ENCODE data around the gene MUCL1. TPM values are rescaled to one million over a fixed set of nuclear protein-coding genes. Genes with fewer than 3 reads are reported as not detected.
A peak's percentile ranks its signal among the peaks of the same experiment; 100 is the strongest.
"Not testable (repeated sequence)": the region's sequence is repeated elsewhere in the genome, so short reads cannot be mapped to it uniquely, and the experiment has no call there.

MUCL1 gene
- total RNA-seq, 1 experiment from 2014 or later = not detected

DNA sequence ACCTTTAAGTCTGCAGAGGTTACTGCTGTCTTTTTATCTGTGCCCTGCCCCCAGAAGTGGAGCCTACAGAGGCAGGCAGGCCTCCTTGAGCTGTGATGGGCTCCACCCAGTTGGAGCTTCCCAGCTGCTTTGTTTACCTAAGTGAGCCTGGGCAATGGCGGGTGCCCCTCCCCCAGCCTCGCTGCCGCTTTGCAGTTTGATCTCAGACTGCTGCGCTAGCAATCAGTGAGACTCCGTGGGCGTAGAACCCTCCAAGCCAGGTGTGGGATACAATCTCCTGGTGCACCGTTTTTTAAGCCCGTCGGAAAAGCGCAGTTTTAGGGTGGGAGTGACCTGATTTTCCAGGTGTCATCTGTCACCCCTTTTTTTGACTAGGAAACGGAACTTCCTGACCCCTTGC lies 34.1 kb downstream of the MUCL1 start:
- DNase-seq (ENCODE audit: low spot score); in situ Hi-C loops (cut with HindIII; ENCODE audit: low sequenced_read_pairs): not testable (repeated sequence)

GRCh38 chr12:54890339-54890738 lies 36.0 kb downstream of the MUCL1 start:
- peak; percentile 24 for DNase-seq (ENCODE audit: low spot score)
- in situ Hi-C loops (cut with HindIII; ENCODE audit: low sequenced_read_pairs) = no loop called here

- no peak for DNase-seq (ENCODE audit: low spot score)
- in situ Hi-C loops (cut with HindIII; ENCODE audit: low sequenced_read_pairs) = no loop called here
Observed at GRCh38 chr12:54891717-54892478, 37.6 kb downstream of the MUCL1 start.

Other genes with a start within 250 kb of the MUCL1 start
- gene LACRT, start 219.6 kb upstream of the MUCL1 start, total RNA-seq (2014; rRNA removed; shearing (Covaris generic)) = not detected in 2 replicates
- not detected in 2 replicates for gene DCD, start 206.2 kb upstream of the MUCL1 start, total RNA-seq (2014; rRNA removed; shearing (Covaris generic))
- not detected in 2 replicates for gene TESPA1, start 130.2 kb downstream of the MUCL1 start, total RNA-seq (2014; rRNA removed; shearing (Covaris generic))
- gene NEUROD4, start 165.5 kb downstream of the MUCL1 start, total RNA-seq (2014; rRNA removed; shearing (Covaris generic)) = not detected in 2 replicates